Stimulated activated CD8-positive, alpha-beta memory T cell treated with anti-CD3 and anti-CD28 coated beads, Interleukin-12 subunit alpha, Interleukin-12 subunit beta, amount 100 ng/mL, for 1 hour (primary cell): ENCODE results near the gene SNRNP40.
"Not testable (repeated sequence)": the region's sequence is repeated elsewhere in the genome, so short reads cannot be mapped to it uniquely, and the experiment has no call there.

Experiments used
- DNase-seq: peaks from one replicate; pipeline ENCODE4 v3.0.0-alpha.2; 2020; ENCODE audit warnings: low read depth

The SNRNP40 gene

DNA sequence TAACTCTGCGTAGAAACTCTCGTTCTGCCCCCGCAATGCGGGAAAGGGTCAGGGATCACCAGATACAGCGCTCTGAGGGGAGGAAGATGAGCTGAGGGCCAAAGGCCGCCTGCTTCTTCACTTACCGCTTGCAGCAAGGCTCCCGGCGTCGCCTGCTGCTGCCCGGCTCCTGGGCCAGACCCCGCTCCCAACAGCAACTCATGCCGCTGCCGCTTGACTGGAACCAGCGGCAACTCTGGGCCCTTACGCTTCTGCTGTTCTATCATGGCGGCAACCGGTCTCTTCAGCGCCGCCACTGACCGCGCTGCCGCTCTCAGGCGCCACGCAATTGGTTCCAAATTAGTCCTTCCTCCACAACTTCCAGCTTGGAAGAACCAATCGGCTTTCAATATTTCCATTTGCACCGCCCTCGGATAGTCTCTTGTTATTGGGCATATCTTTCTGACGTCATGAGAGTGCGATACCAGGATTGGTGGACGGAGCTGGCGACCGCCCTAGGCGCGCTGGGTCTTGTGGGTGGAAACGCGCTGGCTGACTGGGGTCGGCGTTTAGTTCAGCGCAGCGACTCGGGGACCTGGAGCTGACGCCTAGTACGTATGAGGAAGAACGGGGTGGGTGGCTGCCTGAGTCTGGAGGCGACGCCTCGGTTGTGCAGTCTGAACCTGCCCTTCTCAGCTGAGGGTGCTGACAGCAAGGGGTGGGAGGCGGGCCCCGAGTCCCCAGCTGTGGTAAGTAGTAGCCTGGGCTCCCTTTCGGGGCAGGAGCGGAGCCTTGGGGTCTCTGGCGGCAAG lies at the start of gene SNRNP40, which contains the start of gene ZCCHC17:
Gene SNRNP40 (minus strand): TSS at position 303 of the 791 bp plus-strand sequence. CDS start 37 bp downstream, at position 266.
Gene ZCCHC17 (plus strand): TSS at position 547 of the 791 bp plus-strand sequence. CDS start 13,067 bp downstream, outside the sequence.
- DNase-seq, result peak; percentile 85

DNA sequence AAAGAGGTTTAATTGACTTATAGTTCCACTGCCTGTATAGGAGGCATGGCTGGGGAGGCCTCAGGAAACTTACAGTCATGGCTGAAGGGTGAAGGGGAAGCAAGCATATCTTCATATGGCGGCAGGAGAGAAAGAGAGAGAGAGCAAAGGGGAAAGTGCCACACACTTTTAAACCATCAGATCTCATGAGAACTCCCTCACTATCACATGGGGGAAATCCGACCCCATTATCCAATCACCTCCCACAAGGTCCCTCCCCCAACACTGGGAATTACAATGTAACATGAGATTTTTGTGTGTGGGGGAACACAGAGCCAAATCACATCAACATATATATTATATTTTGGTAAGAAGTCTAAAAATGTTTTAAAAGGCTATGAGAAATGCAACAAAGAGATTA lies 49.0 kb upstream of the SNRNP40 start:
- no peak for DNase-seq

DNA sequence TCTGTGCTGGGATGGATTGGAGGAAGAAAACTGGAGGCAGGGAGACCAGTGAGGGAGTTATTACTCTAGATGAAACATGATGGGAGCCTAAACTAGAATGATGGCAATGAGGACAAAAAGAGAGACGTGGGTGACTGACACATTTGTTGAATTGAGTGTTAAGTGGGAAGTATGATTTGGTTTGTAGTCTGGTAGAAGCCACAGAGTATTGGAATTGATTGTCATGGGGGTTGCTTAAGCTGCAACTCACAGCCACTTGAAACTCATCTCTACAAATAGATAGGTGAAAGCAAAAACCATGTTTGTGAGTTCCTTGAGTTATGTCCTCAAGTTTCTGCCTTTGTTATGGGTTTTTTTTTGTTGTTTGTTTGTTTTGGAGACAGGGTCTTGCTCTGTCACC lies 47.9 kb upstream of the SNRNP40 start:
- DNase-seq, result no peak

DNA sequence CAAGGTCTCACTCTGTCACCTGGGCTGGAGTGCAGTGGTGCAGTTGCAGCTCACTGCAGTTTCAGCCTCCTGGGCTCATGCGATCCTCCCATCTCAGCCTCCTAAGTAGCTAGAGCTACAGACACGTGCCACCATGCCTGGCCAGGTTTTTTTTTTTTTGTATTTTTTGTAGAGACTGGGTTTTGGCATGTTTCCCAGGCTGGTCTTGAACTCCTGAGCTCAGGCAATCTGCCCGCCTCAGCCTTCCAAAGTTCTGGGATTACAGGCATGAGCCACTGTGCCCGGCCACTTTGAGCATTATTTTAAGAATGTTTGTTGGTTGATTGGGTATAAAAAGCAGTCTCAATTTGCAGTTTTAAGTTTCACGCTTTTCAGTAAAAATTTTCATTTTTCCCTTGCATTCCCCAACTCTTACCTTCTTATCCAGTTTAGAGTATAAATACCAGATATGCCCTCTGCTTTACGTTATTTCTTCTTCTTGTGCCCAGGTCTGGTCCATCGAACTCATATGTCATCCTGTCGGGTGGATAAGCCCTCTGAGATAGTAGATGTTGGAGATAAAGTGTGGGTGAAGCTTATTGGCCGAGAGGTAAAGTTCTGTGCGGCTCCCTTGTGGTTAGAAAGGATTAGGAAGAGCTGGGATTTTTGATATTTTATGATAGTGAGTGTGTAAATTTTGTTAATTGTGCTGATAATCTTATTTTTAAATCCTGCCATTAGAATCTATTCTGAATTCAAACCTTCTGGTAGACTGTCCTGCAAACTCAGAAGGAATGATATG lies 40.3 kb upstream of the SNRNP40 start:
- DNase-seq, result no peak

DNA sequence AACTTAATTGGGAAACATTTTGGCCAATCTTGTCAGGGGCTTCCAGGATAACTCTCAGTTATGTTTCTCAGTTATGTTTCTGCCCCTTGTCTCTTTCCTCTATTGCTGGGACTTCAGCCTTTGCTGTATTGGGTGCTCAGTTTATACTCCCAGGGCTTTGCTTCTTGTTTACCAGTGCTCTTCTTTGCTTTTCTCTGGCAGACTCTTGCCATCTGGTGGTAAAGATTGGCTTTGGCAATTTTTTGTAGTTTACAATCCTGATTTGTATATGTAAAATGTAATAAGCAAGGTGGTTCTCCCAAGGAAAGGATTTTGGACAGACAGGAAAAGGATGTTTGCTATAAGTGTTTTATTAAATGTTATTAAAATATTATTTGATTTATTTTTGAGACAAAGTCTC lies 38.4 kb upstream of the SNRNP40 start:
- DNase-seq, result no peak

DNA sequence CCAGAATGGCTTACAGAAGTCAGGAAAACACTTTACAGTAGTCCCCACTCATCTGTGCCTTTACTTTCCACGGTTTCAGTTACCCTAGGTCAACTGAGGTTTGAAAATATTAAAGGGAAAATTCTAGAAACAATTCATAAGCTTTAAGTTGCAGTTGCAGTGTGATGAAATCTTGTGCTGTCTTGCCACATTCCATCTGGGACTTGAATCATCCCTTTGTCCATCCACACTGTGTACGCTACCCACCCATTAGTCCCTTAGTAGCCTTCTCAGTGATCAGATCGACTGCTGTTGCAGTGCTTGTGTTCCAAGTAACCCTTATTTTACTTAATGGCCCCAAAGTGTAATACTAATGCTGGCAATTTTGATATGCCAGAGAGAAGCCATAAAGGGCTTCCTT lies 30.8 kb upstream of the SNRNP40 start:
- no peak for DNase-seq

DNA sequence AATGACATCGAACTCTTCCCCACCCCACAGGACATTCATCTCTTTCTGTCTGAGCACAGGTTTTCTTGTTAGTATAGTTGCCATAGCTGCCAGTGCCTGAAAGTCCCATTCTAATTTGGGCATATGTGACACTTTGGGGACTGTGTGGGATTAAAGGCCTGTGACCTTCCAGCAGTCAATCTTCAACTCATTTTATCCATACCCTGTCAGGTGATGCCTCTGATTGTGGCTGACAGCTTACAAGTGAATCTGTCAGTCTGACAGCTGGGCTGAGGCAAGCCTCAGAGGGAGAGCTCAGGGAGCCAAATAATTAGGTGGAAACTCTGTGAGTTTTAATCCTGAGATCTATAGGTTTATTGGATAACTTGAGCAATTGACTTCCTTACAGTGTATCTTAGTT lies 29.9 kb upstream of the SNRNP40 start:
- DNase-seq, result no peak

DNA sequence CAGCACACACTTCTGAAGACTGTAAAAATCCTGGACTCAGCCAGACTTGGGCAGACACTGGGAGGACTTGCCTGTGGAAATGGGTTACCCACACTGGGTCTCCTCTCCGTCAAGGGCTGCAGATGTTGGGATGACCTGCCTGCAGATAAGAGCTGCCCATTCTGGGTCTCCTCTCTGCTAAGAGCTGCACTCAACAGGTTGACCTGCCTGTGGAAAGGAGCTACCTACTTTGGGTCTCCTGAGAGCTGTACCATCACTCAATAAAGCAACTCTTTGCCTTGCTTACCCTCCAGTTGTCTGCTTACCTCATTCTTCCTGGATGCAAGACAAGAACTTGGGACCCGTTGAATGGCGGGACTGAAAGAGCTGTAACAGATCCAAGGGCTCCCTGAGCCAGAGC lies 28.4 kb upstream of the SNRNP40 start:
- DNase-seq, result no peak

DNA sequence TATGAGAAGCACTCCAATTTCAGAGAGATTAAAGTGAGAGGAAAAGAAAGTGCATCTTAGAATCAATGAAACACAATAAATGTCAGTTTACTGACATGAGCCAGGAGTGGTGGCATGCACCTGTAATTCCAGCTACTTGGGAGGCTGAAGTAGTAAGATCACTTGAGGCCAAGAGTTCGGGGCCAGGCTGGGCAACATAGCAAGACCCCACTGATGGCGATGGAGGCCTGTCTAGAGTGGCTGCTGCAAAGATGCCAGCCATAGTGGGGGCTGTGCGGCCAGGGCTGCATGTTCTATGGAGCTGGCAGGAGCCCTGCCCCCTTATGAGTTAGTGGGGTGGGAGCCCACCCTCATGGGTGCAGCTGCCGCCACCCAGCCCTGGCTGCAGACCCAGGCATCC lies 27.5 kb upstream of the SNRNP40 start:
- no peak for DNase-seq

DNA sequence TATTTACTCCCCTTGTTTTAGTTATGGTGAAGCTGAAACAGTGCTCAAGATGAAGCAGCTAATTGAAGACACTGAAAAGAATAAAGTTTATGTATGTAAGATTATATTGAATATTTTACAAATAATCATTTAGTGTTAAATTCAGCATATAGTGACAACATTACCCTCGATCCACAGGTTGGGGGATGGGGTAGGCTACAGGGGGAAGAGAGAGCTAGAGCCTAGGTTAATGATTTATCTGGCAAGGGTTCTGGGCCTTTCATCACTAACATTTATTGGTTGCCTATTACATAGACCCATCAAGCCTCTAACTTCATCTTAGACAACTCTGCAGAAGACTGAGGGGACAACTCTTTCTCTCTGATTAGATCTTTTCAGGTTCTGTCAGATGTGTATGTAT lies 21.6 kb upstream of the SNRNP40 start:
- DNase-seq, result no peak

DNA sequence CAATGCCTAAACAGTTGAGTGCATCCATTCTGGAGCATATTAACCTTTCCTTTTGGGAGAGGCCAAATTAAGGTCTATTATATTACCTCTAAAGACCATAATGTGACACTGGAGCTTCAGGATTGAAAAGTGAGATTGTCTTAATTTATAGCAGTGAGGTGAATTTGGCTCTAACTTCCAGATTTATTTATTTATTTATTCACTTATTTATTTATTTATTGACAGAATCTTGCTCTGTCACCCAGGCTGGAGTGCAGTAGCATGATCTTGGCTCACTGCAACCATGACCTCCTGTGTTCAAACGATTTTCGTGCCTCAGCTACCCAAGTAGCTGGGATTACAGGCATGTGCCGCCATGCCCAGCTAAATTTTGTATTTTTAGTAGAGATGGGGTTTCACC lies 19.3 kb upstream of the SNRNP40 start:
- no peak for DNase-seq

DNA sequence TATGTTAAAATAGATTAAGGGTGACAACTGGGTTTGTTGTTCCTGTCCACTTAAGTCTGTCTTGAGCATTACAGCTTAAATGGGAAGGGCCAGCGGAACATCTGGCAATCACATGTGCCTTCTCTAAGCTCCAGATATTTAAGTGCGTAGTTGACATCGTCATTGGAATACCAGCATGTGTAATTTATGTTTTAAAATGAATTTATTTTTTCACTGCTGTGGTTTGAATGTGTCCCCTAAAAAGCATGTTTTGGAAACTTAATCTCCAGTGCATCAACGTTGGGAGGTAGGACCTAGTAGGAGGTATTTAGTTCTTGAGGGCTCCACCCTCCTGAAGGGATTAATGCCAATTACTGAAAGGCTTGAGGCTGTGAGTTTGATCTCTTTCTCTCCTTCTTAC lies 13.6 kb upstream of the SNRNP40 start:
- no peak for DNase-seq

DNA sequence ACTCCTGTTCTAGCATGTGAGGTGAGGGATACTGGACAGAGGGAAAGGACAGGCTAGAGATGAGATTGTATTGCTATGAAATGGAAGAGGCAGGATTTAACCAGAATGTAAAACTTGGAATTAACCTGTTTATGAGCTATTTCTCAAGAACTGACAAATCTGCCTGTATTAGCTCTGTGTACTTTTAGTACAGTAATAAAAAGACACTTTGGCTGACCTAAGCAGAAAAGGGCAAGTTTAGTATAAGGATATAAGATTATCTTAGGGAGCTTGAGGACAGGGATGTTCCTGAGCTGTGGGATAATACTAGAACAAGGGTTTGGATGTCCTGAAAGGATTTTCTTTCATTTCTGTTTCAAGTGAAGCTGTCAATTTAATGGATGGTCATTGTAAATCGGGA lies 11.4 kb upstream of the SNRNP40 start:
- DNase-seq, result no peak

DNA sequence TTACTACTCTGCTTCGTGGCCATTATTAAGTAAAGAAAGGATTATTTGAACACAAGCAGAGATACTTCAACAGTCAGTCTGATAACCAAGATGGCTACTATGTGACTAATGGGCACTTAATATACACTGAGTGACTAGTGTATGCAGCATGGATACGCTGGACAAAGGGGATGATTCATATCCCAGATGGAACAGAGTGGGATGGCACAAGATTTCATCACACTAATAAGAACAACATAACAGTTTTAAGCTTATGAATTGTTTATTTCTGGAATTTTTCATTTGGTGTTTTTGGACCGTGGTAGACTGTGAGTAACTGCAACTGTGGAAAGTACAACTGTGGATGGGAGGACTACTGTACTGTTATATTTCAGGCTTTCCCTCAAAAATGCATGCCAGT lies 9.7 kb upstream of the SNRNP40 start:
- DNase-seq, result no peak

DNA sequence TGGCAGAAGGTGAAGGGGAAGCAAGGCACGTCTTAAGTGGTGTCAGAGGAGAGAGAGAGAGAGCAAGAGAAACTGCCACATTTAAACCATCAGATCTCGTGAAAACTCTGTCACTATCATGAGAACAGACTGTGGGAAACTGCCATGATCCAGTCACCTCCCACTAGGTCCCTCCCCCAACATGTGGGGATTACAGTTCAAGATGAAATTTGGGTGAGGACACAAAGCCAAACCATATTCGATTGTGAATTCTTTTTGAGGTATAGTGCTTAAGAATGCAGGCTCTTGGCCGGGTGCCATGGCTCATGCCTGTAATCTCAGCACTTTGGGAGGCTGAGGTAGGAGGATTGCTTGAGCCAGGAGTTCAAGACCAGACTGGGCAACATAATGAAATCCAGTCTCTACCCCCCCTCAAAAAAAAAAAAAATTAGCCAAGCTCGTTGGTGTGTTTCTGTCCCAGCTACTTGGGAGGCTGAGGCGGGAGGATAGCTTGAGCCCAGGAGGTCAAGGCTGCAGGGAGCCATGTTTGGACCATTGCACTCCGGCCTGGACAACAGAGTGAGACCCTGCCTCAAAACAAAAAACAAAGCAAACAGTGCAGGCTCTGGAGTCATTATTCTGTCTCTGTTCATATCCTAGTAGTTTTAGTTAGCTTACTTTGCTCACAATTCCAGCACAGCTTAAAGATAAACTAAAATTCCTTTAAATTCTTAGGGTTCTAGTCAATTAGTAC lies 6.3 kb upstream of the SNRNP40 start:
- no peak for DNase-seq

DNA sequence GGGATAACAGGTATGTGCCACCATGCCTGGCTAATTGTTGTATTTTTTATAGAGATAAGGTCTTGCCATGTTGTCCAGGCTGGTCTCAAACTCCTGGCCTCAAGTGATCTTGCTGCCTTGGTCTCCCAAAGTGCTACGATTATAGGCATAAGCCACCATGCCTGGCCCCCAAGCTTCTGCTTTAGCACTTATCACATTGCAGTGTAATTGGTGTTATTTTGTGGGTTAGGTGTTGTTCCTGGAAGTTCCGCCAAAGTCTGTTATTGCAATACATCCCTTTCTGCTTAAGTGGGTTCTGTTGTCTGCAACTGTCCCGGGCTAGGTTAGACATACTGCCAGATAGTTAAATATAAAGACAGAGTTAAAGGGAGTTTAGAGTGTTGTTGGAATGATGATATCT lies 3.6 kb upstream of the SNRNP40 start:
- DNase-seq, result no peak

DNA sequence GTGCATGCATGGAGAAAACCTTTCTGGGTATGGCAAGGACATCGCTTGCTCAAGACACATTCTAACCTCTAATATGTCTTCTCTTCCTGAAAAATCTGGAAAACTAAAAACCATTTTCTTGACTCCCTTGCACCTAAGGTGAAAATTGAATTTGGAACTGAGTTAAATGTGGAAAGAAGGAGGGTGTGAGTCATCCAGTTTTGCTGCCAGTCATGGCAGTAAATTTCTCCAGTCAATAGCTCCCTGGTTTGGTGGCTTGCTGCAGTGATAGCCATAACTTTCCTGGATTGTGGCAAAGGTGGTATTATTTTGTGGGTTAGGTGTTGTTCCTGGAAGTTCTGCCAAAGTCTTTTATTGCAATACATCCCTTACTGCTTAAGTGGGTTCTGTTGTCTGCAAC lies 2.8 kb upstream of the SNRNP40 start:
- no peak for DNase-seq

DNA sequence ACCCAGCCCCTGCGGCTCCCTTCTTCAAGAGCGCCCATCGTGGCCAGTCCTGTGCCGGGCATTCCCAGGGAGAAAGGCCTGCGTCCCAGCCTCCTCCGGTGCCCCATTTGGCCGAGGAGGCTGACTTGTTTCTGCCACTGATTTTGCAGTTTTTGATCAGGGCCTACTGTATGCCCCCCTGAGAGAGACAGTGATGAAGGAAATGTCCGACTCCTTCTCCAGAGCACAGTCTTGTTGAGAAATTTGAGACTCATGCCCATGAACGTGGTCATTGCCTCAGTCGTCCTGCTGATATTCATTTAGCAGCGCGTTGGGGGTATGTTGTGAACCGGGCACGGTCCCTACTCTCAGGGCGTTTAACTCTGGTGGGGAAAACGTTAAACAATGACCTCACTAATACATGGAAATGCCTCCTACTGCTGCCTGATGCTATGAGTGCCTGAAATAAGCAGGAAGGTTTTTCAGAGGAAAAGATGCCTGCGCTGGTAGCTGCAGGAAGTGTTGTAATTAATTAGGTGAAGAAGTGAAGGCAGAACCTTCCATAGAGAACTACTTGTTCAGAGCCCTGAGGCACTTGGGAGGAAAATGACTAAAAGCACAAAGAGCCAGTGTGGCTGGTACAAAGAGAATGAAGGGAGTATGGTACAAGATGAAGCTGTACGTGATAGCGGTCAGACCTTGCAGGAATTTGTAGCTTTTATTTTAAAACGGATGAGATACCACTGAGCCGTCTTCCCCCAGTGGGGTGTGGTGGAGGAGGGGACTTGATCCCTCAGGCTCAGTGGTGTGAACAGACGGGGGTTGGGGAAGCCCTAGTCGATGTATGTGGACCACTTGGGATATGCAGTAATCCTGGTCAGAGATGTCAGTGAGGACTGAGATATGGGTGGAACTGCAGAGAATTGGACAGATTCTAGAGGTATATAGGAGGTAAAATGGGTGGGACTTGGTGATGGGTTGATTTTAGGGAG lies 974 bp upstream of the SNRNP40 start:
- no peak for DNase-seq

DNA sequence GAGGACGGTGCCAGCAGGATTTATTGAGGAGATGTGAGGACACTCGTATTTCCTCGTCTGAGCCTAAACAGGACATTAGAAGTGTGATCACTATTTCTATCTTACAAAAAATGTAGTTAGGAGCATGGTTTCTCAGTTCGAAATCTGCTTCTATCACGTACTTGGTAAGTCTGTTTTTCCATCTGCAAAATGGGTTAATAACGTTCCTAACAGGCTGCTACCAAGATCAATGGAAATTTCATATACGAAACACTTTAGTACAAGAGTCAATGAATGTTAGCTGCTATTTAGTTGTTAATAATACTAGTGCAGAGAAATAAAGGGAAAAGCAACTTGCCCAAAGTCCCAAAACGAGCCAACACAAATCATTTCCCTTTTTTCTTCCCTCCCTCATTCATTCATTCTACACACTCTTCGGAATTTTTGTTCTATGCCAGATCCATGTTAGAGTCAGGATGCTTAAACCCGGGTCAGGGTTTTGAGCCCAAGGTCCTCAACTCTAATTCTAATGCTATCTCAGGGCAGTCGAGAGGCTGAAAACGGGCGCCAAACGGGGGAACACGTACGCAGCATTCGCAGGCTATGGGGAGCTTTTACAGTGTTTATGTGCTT lies 608 bp downstream of the SNRNP40 start:
- no peak for DNase-seq

DNA sequence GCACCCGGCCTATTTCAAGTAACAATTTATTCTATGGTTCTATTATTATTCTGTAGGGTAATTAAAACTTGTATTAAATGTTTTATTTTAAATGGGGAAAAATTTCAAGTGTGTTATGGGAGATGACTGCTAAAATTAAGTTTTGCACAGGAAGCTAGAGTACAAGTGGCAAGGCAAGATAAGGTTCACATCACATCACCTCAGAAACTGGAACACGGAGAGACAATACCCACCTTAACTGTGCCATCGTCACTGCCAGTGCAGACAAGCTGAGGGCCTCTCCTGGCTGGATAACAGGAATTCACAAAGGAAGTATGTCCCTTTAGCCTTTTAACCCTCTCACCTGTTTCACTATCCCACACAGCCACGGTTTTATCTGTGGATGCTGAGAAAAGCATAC lies 7.6 kb downstream of the SNRNP40 start:
- no peak for DNase-seq

DNA sequence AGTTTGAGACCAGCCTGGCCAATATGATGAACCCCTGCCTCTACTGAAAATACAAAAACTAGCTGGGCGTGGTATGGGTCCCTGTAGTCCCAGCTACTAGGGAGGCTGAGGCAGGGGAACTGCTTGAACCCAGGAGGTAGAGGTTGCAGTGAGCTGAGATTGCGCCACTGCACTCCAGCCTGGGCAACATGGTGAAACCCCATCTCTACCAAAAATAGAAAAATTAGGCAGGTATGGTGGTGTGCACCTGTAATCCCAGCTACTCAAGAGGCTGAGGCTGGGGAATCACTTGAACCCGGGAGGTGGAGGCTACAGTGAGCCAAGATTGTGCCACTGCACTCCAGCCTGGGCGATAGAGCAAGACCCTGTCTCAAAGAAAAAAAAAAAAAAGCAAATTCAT lies 8.8 kb downstream of the SNRNP40 start:
- DNase-seq, result not testable (repeated sequence)
